H9 (cell line): ENCODE measurements around the gene KLHL34. TPM values are rescaled to one million over a fixed set of nuclear protein-coding genes. Genes with fewer than 3 reads are reported as not detected.

Source experiments
- DNase-seq: peaks from one replicate; pipeline ENCODE4 v3.0.0-alpha.2; 2017
- H2AFZ ChIP-seq: one replicate; pipeline ENCODE4 v1.6.1; 2013; ENCODE audit warnings: mild to moderate bottlenecking, low read length, control low read depth, moderate library complexity
- H2AK5ac ChIP-seq: 2 replicates; pipeline ENCODE4 v1.6.1; 2013; ENCODE audit warnings: low read length, control low read depth, mixed read lengths; ENCODE audit not compliant: insufficient read length
- H2BK120ac ChIP-seq: one replicate; pipeline ENCODE4 v1.6.1; 2013; ENCODE audit warnings: low read depth, mild to moderate bottlenecking, low read length, control low read depth, inconsistent platforms; ENCODE audit not compliant: poor library complexity, severe bottlenecking
- H2BK12ac ChIP-seq: 2 replicates; pipeline ENCODE4 v1.6.1; 2013; ENCODE audit warnings: low read length, control low read depth, mixed read lengths, low read depth; ENCODE audit not compliant: insufficient read length
- H2BK15ac ChIP-seq: 2 replicates; pipeline ENCODE4 v1.6.1; 2013; ENCODE audit warnings: low read depth, low read length, control low read depth
- H2BK20ac ChIP-seq: one replicate; pipeline ENCODE4 v1.6.1; 2013; ENCODE audit warnings: low read depth, mild to moderate bottlenecking, low read length, control low read depth, inconsistent platforms; ENCODE audit not compliant: poor library complexity, severe bottlenecking
- H2BK5ac ChIP-seq: 2 replicates; pipeline ENCODE4 v1.6.1; 2013; ENCODE audit warnings: low read length, control low read depth, mixed read lengths; ENCODE audit not compliant: insufficient read length
- H3K14ac ChIP-seq: 2 replicates; pipeline ENCODE4 v1.6.1; 2013; ENCODE audit warnings: low read length, control low read depth; ENCODE audit not compliant: insufficient read depth
- H3K18ac ChIP-seq: 2 replicates; pipeline ENCODE4 v1.6.1; 2013; ENCODE audit warnings: low read depth, mild to moderate bottlenecking, mixed read lengths, low read length, control low read depth; ENCODE audit not compliant: insufficient read length
- H3K23ac ChIP-seq: 2 replicates; pipeline ENCODE4 v1.6.1; 2013; ENCODE audit warnings: low read length, control low read depth, mixed read lengths, low read depth; ENCODE audit not compliant: insufficient read length
- H3K23me2 ChIP-seq: 2 replicates; pipeline ENCODE4 v1.6.1; 2013; ENCODE audit warnings: low read depth, mild to moderate bottlenecking, mixed read lengths, low read length, control low read depth; ENCODE audit not compliant: insufficient read length, poor library complexity, severe bottlenecking
- H3K27ac ChIP-seq: 2 replicates; pipeline ENCODE4 v1.5.1; 2013; ENCODE audit warnings: low read length, control low read depth, mixed read lengths, low read depth; ENCODE audit not compliant: insufficient read length
- H3K27me3 ChIP-seq: 2 replicates; pipeline ENCODE4 v1.6.1; 2013; ENCODE audit warnings: low read length, control low read depth, inconsistent platforms; ENCODE audit not compliant: insufficient read depth
- H3K4ac ChIP-seq: 2 replicates; pipeline ENCODE4 v1.6.1; 2013; ENCODE audit warnings: low read depth, mild to moderate bottlenecking, control low read depth, inconsistent platforms, low read length, moderate library complexity
- H3K4me1 ChIP-seq: 2 replicates; pipeline ENCODE4 v1.6.1; 2013; ENCODE audit warnings: low read length, control low read depth, inconsistent platforms; ENCODE audit not compliant: insufficient read depth
- H3K4me2 ChIP-seq: 2 replicates; pipeline ENCODE4 v1.6.1; 2013; ENCODE audit warnings: low read length, control low read depth, mixed read lengths; ENCODE audit not compliant: insufficient read length, insufficient read depth
- H3K56ac ChIP-seq: 2 replicates; pipeline ENCODE4 v1.6.1; 2013; ENCODE audit warnings: low read depth, mild to moderate bottlenecking, mixed read lengths, low read length, control low read depth; ENCODE audit not compliant: insufficient read length
- H3K79me1 ChIP-seq: 2 replicates; pipeline ENCODE4 v1.6.1; 2013; ENCODE audit warnings: low read depth, mild to moderate bottlenecking, moderate library complexity, low read length, control low read depth, inconsistent platforms; ENCODE audit not compliant: insufficient read depth, poor library complexity, severe bottlenecking
- H3K79me2 ChIP-seq: 2 replicates; pipeline ENCODE4 v1.6.1; 2013; ENCODE audit warnings: low read length, control low read depth, inconsistent platforms; ENCODE audit not compliant: insufficient read depth
- H3K9ac ChIP-seq: 2 replicates; pipeline ENCODE4 v1.6.1; 2013; ENCODE audit warnings: low read length, control low read depth, mixed read lengths; ENCODE audit not compliant: insufficient read length; ENCODE audit errors: extremely low read depth
- H3K9me3 ChIP-seq: one replicate; pipeline ENCODE4 v1.6.1; 2013; ENCODE audit warnings: low read depth, low read length, inconsistent platforms; ENCODE audit not compliant: control insufficient read depth
- H3T11ph ChIP-seq: one replicate; pipeline ENCODE4 v1.6.1; 2013; ENCODE audit warnings: mild to moderate bottlenecking, low read length, control low read depth, inconsistent platforms
- H4K20me1 ChIP-seq: one replicate; pipeline ENCODE4 v1.6.1; 2013; ENCODE audit not compliant: control insufficient read depth, insufficient read length, insufficient read depth
- H4K5ac ChIP-seq: 2 replicates; pipeline ENCODE4 v1.6.1; 2013; ENCODE audit warnings: low read depth, mild to moderate bottlenecking, mixed read lengths, low read length, control low read depth; ENCODE audit not compliant: insufficient read length
- H4K8ac ChIP-seq: replicated peaks from 2 replicates; pipeline ENCODE4 v1.6.1; 2013; ENCODE audit warnings: low read length, control low read depth, mixed read lengths, low read depth; ENCODE audit not compliant: insufficient read length
- H4K91ac ChIP-seq: 2 replicates; pipeline ENCODE4 v1.6.1; 2013; ENCODE audit warnings: low read depth, mild to moderate bottlenecking, moderate library complexity, mixed read lengths, low read length, control low read depth; ENCODE audit not compliant: insufficient read length
- H3K27ac Mint-ChIP-seq, 3 experiments: 2 replicates in 2 of 3; 3 replicates in 1 of 3; pipeline ENCODE4 v1.8.0; 2020 to 2021; ENCODE audit warnings: mixed read lengths in 3 of 3, mild to moderate bottlenecking in 1 of 3, moderate library complexity in 1 of 3
- H3K27me3 Mint-ChIP-seq: 2 replicates; pipeline ENCODE4 v1.8.0; 2021; ENCODE audit warnings: low read depth, mild to moderate bottlenecking, moderate library complexity, mixed read lengths
- H3K36me3 Mint-ChIP-seq, 3 experiments: 2 replicates in 2 of 3; 3 replicates in 1 of 3; pipeline ENCODE4 v1.8.0; 2020 to 2021; ENCODE audit warnings: low read depth in 3 of 3, mixed read lengths in 3 of 3; ENCODE audit not compliant: insufficient read depth in 1 of 3
- H3K4me1 Mint-ChIP-seq, 2 experiments: 2 replicates each; pipeline ENCODE4 v1.8.0; 2020; ENCODE audit warnings: mixed read lengths in 2 of 2
- H3K4me3 Mint-ChIP-seq, 2 experiments: 2 replicates in 1 of 2; 3 replicates in 1 of 2; pipeline ENCODE4 v1.8.0; 2020 to 2021; ENCODE audit warnings: mild to moderate bottlenecking in 2 of 2, mixed read lengths in 2 of 2, moderate library complexity in 1 of 2
- H3K9me3 Mint-ChIP-seq, 2 experiments: 2 replicates in 1 of 2; 3 replicates in 1 of 2; pipeline ENCODE4 v1.8.0; 2020; ENCODE audit warnings: mild to moderate bottlenecking in 2 of 2, mixed read lengths in 2 of 2, moderate library complexity in 1 of 2
- WGBS: extraction: QIAGEN DNeasy Blood & Tissue Kit; methylation state at CpG from one replicate; pipeline ENCODE4 v1.1.7; 2013; ENCODE audit warnings: missing lambda C conversion rate, low lambda C conversion rate, mixed read lengths; ENCODE audit not compliant: insufficient read length; ENCODE audit errors: extremely low coverage; 5-methylcytosine and 5-hydroxymethylcytosine counted together
- total RNA-seq: library from RNA; stranded (reverse); gene quantifications from 2 replicates; pipeline ENCODE4 v1.2.1, GENCODE V29; 2021
- TF ChIP-seq, protein P1 (sequence below): fragments of 200-600 bp; sonication (generic); conservative IDR thresholded peaks from 3 replicates; pipeline ENCODE4 v1.8.0; 2021; ENCODE audit warnings: antibody characterized with exemption, mild to moderate bottlenecking

Gene KLHL34
- total RNA-seq, 1 experiment from 2014 or later = not detected

DNA sequence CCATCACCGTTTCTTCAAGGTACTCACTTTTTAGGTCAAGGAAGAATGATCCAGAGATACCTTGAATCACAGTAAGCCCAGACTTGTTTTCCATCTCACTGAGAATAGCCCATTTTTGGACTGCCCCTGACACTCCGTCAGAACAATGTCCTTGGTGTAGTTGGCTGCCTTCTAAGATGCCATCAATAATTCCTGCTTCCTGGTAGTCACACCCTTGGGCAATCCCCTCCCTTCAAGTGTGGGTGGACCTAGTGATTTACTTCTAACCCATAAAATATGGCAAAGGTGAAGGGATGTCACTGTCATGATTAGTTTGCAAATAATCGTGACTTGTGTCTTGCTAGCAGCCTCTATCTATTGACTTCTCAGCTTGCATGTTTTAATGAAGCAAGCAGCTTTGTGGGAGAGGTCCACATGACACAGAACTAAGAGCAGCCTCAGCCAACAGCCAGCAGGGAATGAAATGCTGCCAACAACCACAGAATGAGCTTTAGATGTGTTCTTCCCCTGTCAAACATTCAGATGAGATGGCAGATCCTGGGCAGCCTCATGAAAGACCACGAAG, 20.0 kb upstream of the KLHL34 start:
- no peak overlapping the region for H3K23ac ChIP-seq
- H4K8ac ChIP-seq = no peak overlapping the region
- no peak for DNase-seq
- no peak overlapping the region for H3K56ac ChIP-seq
- no peaks in the 10 kb centered on the region for H3K79me1 ChIP-seq
- WGBS = no CpG with 5 or more reads among the region's 4 CpGs
- H3K4me1 ChIP-seq = no peaks in the 10 kb centered on the region
- H2AFZ ChIP-seq = no peak overlapping the region
- H4K91ac ChIP-seq = no peak overlapping the region
- H3K23me2 ChIP-seq = no peaks in the 10 kb centered on the region
- no peak overlapping the region for H3T11ph ChIP-seq
- H3K14ac ChIP-seq = no peak overlapping the region
- H4K20me1 ChIP-seq = no peaks in the 10 kb centered on the region
- TF ChIP-seq, protein P1, sequence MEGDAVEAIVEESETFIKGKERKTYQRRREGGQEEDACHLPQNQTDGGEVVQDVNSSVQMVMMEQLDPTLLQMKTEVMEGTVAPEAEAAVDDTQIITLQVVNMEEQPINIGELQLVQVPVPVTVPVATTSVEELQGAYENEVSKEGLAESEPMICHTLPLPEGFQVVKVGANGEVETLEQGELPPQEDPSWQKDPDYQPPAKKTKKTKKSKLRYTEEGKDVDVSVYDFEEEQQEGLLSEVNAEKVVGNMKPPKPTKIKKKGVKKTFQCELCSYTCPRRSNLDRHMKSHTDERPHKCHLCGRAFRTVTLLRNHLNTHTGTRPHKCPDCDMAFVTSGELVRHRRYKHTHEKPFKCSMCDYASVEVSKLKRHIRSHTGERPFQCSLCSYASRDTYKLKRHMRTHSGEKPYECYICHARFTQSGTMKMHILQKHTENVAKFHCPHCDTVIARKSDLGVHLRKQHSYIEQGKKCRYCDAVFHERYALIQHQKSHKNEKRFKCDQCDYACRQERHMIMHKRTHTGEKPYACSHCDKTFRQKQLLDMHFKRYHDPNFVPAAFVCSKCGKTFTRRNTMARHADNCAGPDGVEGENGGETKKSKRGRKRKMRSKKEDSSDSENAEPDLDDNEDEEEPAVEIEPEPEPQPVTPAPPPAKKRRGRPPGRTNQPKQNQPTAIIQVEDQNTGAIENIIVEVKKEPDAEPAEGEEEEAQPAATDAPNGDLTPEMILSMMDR = no peak
- H4K5ac ChIP-seq = no peak overlapping the region
- Mint-ChIP-seq H3K4me1 (peaks cover 13 to 14% of the 10 kb centered on the region in 2 experiments), H3K27me3 (no peaks in the 10 kb centered on the region), H3K36me3 (no peaks in the 10 kb centered on the region), H3K27ac (no peak overlapping the region), H3K9me3 (peaks cover 0 to 24% of the 10 kb centered on the region in 2 experiments; a peak in 3 of 5 replicates), H3K4me3 (no peak overlapping the region)
- peaks cover 22% of the 10 kb centered on the region for H3K9me3 ChIP-seq
- no peak overlapping the region for H2BK15ac ChIP-seq
- no peaks in the 10 kb centered on the region for H3K79me2 ChIP-seq
- no peak overlapping the region for H3K9ac ChIP-seq
- no peak overlapping the region for H2BK12ac ChIP-seq
- H3K27ac ChIP-seq = no peak overlapping the region
- no peak overlapping the region for H3K18ac ChIP-seq
- H3K4ac ChIP-seq = no peak overlapping the region
- H2AK5ac ChIP-seq = no peak overlapping the region
- no peak overlapping the region for H2BK5ac ChIP-seq
- no peak overlapping the region for H3K4me2 ChIP-seq
- no peaks in the 10 kb centered on the region for H3K27me3 ChIP-seq
- H2BK20ac ChIP-seq = no peak overlapping the region
- H2BK120ac ChIP-seq = no peak overlapping the region
